ENCODE results near the gene CCM2L.

GRCh38 chr20:31966991-31967655 lies 43.1 kb upstream of the CCM2L start:
- TF ChIP-seq, protein P1, sequence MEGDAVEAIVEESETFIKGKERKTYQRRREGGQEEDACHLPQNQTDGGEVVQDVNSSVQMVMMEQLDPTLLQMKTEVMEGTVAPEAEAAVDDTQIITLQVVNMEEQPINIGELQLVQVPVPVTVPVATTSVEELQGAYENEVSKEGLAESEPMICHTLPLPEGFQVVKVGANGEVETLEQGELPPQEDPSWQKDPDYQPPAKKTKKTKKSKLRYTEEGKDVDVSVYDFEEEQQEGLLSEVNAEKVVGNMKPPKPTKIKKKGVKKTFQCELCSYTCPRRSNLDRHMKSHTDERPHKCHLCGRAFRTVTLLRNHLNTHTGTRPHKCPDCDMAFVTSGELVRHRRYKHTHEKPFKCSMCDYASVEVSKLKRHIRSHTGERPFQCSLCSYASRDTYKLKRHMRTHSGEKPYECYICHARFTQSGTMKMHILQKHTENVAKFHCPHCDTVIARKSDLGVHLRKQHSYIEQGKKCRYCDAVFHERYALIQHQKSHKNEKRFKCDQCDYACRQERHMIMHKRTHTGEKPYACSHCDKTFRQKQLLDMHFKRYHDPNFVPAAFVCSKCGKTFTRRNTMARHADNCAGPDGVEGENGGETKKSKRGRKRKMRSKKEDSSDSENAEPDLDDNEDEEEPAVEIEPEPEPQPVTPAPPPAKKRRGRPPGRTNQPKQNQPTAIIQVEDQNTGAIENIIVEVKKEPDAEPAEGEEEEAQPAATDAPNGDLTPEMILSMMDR (IDR thresholded peaks at IDR 0.05; ENCODE audit: low read depth, low read length, poor library complexity, severe bottlenecking), result no peak
- no peak for TF ChIP-seq EZH2phosphoT487 (IDR thresholded peaks at IDR 0.05; ENCODE audit: borderline replicate concordance, low read length)
